ENCODE data around the gene KRT4.
"Not testable (repeated sequence)": the region's sequence is repeated elsewhere in the genome, so short reads cannot be mapped to it uniquely, and the experiment has no call there.

Gene KRT4

DNA sequence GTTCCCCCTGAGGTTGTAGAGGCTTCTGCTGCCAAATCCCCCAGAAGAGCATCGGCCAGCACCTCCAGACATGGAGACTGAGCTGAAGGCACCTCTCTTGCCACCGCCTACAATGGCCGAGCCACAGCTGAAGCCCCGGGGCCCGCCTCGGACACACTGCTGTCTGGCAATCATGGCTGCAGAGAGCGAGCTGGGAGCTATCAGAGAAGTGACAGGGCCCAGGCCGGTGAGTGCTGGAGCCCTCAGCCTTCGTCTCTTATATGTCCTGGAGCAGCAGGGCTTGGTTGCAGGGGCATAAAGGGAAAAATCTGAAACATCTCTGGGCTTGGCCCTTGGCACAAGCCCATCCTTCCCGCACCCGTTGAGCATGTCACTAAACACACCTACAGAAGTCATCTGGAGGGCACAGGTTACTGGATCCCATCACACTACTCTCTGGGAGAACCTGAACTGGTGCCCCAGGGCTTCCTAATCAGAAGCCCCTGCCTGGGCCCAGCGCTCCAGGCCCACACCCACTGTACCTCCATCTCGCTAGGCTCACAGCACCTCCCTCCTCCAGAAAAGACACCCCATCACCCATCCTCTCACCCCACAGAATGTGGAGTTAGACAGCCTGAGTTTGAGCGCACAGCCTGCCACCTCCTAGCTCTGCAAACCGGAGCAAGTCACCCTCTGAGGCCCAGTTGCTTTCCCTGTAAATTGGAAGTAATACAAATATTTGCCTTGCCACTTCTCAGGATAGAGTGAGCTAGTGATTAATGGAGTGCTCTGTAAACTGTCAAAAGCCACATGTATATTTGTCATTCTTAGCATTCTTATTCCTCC, at the start of gene KRT4:
TSS of gene KRT4 (minus strand) at position 232 of the 825 bp plus-strand sequence. CDS start at position 174, 58 bp downstream.
- DNase-seq: no peak

DNA sequence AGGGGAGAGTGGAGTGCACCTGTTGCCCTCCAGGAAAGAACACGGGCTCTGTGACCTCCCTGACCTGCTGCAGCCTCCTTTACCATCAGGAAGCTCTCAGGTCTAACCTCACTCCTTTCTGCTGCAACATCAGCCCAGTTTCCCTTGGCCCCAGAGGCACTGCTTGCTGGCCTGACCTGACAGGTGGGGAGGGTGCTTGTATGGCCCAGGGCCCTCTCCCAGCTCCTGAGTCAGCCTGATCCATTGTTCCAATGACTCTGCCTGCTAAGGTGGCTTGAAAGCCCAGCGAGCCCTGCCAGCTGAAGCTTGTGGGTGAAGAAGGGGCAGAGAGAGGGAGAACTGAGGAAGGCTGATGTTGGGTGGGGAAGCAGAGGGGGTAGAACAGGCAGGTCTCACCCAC, 48.1 kb upstream of the KRT4 start:
- no peak for DNase-seq

DNA sequence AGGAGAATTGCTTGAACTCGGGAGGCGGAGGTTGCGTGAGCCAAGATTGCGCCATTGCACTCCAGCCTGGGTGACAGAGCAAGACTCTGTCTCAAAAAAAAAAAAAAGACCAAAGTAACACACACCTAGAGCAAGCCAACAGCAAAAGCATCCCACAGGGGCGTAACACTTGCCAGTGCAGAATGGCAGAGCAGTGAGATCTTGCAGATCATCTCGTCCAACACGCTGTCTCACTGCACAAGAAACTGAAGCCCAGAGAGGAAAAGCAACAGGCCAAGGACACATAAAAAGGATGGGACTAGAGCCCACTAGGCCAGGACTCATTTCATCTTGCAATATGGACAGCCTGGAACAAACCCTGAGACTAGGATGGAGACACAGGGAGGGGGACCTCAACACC, 47.6 kb upstream of the KRT4 start:
- no peak for DNase-seq

DNA sequence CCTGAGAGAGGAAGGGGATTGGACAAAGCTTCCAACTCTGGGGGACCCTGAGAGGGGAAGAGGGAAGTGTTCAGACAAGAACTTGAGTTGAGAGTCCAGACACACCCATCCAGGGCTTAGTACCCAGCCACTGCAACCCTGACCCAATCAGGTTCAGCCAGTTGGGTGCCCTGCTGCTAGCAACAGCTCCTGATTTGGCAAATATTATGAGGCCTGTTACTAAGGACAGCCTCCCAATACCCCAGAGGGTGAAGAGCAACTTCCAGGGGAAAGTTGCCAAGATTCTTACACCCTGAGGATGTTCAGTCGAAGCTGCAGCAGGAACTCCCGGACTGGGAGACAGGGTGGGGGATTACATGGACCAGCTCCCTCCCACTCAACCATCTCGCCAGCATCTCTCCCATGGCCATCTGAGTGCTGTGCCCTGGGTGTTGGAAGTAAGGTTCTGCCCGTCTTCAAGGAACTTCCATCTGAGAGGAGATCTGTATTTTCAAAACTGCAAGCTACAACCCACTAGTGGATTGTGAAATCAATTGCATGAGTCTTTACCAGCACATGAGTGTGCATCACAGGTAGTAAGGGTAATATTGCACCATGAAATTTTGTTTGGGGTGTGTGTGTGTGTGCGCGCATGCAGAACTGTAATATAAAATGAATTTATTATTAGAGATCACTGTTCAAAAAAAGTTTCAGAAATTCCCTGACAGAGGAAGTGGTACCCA, 46.3 kb upstream of the KRT4 start:
- DNase-seq: no peak

DNA sequence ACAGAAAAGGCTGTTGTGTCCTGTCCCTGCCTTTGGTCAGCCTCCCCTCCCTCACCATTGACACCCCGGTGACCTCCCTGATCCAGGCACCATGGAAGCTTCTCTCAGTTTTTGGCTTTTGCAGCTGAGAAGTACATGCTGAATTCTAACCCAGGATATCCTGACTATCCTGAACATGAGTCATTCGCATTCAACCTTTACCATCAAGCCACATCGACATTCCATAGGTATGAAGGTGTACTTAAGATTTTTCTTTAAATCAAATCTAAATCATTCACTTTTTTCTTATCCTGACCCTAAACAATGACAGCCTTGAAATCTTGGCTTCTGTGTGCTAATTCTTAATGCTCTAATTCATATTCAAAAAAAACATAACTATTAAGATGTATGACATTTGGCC, 43.6 kb upstream of the KRT4 start:
- no peak for DNase-seq

DNA sequence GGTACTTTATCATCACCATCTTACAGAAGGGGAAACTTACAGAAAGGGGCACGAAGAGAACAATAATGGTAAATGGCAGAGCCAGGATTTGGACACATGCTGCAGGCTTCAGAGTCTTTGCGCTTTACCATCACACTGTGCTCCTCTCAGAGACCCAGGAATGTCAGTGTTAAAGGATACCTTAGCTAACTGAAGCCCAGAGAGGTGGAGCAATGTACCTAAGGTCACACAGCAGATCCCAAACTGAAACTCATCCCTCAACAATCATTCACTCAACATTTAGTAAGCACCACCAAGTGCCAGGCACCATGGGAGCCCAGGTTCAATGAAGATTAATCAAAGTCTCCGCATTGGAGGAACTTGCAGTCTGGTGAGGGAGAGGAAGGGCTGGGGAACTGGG, 42.9 kb upstream of the KRT4 start:
- no peak for DNase-seq

DNA sequence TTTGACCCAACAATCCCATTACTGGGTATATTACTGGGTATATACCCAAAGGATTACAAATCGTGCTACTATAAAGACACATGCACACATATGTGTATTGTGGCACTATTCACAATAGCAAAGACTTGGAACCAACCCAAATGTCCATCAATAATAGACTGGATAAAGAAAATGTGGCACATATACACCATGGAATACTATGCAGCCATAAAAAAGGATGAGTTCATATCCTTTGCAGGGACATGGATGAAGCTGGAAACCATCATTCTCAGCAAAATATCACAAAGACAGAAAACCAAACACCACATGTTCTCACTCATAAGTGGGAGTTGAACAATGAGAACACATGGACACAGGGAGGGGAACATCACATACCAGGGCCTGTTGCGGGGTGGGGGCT, 42.2 kb upstream of the KRT4 start:
- DNase-seq: not testable (repeated sequence)

DNA sequence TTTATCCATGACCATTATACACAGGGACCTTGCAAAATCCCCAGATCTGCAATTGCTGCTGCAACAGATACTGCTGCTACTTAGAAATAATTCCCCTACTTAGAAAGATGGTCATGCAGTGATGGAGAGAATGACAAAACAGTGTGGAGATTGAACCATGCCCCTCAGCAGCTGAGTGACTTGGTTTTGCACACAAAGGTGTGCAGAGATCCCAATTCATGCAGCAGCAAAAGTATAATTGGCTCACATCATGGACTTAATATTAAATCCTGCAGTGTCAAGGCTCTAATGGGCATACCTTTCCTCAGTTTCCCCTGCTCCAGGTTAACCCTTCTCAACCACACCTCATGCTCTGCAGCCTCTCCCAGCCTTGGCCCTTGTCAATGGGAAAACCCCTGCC, 37.9 kb upstream of the KRT4 start:
- DNase-seq: no peak

DNA sequence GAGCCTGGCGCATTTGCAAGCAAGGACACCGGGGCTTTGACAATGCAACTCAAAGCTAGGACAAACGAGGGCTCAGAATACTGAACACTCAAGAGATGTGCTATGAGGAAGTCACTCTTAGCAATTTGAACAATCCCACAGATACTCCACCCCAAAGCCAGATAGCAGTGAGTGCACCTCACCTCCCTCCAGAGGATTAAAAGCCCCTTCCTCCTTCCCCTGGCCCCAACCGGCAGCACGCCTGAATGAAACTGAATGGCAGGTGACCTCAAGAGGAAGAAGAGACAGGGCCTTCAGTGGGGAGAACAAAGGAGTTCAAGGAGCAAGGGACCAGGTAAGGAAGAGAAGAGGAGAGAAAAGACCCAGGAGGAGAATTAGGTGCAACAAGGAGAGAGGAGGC, 36.8 kb upstream of the KRT4 start:
- DNase-seq: no peak

DNA sequence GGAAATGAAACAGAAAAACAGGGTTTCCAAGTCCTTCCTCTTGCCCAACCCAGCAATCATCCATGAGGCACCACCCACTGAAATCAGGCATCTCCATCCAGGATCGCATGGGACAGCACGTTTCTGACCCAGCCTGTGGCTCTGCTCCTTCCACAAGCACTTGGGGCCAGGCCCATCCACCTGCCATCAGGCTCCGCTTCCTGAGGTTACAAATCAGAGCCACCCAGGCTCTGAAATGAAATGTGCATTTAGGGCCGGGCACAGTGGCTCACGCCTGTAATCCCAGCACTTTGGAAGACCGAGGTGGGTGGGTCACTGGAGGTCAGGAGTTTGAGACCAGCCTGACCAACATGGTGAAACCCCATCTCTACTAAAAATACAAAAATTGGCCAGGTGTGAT, 35.6 kb upstream of the KRT4 start:
- DNase-seq: no peak

DNA sequence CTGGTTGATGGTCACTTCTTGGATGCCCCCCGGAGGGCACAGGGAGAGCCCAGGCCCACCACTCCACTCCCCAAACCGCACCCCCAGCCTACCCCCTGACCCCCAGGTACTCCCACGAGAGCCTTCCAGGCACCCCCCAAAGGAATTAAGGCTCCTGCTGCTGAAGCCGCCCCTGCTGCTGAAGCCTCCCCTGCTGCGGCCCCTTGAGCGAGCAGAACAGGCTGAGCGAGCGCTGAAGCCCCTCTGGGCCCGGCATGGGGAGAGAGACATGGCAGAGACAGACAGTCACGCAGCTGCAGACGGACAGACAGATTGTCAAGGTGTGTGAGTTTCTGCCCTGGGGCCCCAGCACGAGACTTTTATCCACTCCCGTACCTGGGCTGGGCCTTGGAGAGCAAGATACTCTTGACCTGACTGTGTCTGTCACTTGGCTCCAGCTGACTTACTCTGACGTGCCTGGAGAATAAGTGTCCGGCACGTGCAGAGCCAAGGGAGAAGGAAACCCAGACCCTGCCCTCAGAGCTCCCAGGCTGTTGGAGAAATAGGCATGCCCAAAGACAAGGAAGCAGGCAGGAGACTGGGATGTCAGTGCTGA, 34.8 kb upstream of the KRT4 start, which contains the start of gene KRT78:
TSS of gene KRT78 (minus strand) at position 334 of the 595 bp plus-strand sequence. CDS start at position 270, 64 bp downstream.
- DNase-seq: no peak

DNA sequence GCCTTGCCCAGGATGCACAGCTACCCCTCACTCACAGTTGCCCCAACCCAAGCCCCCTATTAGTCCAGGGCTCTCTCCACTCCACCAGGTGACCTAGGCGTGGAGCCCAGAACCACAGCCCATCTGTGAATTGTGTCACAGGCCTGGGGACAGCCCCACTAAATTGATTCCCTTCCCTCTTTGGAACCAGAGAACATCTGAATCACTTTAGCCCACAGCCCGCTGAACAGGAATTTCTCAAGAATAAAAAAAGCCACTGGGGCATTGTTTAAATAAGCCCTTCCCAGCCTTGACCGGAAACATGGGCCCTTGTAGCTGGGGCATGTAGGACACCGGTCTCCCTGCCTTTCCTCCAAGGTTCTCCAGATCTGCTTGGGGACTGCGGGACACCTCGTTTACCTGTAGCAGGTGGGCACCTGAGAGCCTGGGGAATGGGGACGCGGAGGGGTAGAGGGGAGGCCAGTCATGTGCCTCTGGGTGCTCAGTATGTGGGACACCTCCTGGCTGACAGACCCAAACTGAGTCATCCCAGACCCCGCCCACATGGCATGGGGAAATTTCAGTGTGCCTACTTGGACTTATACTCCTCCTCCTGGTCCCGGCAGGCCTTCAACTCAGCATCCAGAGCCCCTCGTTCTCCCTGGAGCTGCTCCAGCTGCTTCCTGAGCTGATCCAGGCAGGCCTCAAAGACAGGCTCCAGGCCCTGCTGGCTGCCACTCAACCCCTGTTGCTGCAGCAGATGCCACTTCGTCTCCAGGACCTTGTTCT, 33.6 kb upstream of the KRT4 start:
- no peak for DNase-seq

DNA sequence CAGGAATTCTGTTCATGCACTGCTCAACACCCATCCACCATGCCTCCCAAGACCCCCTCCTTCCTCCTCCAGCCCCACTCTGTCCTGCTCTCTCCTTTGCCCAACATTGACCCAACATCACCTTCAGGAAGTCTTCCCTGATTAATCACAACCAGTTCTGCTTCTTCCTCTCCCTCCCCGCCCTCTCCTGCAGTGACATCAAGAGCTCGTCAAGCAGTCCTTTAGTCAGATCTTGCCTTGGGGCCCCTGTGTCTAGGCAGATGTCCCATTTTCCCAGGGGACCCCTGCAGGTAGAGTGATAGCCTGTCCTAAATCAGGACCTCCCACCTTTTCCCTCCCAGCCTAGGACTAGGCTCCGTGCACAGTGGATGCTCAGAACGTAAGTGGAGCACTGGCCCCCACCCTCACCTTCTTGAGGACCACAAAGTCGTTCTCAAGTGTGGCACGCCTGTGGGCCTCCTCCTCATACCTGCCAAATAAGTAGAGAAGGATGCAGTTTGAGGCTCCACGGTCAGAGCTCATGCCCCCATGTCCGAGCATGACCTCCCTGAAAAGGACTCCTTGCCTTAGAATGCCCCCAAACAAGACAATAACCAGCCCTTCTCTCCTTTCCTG, 32.5 kb upstream of the KRT4 start:
- no peak for DNase-seq

DNA sequence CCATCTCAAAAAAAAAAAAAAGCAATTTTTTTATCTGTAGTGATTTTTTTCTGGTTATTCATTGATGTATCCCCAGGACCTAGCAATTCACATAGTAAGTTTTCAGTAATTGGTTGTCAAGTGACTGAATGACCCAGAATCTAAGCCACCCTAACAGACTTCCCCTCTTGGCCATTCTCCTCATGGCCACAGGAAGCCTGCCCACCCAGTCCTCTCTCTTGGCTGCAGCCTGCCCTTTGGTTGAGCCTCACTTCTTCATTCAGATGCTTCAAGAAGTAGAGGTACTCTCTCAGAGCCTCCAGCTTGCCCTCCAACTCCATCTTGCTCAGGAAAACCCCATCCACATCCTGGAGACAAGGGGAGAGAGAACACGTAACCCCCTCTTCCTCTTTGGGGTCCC, 32.0 kb upstream of the KRT4 start:
- DNase-seq: no peak

DNA sequence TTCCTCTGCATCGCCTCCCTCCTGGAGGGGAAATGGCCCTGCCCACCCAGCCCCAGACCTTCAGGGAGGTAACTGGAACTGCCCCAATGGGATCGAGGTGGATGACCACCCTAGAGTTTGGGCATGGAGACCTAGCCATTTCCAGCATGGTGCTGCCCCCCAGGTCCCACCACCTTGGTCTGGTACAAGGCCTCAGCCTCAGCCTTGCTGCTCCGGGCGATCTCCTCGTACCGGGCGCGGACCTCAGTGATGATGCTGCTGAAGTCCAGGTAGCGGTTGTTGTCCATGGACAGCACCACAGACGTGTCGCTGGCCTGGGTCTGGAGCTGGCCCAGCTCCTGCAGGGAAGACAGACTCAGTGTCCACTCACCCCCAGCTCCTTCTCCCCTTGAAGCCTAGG, 30.5 kb upstream of the KRT4 start:
- DNase-seq: no peak

DNA sequence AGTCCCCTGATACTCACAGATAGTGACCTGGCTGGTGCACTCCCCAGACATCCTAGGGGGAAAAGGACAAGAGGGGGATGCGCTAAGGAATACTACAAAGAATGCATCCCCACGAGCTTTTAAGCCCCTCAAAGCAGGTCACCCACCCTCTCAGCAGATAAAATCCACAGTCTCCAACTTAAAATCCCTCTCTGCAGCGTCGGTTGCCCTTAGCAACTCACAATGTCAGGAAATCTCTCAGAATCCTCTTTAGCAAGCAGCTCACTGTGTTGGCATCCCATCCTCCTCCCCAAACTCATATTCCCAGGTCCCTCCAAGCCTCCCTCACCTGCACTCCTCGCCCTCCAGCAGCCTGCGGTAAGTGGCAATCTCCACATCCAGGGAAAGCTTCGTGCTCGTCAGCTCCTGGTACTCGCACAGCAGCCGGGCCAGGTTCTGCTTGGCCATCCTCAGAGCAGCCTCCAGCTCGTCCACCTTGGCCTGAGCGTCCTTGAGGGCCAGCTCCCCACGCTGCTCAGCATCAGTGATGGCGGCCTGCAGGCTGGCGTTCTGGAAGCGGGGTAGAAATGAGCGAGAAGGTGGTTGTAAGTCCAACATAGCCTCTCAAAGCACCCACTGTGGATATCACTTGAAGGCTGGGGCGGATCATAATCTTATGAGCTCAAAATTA, 25.7 kb upstream of the KRT4 start:
- no peak for DNase-seq

DNA sequence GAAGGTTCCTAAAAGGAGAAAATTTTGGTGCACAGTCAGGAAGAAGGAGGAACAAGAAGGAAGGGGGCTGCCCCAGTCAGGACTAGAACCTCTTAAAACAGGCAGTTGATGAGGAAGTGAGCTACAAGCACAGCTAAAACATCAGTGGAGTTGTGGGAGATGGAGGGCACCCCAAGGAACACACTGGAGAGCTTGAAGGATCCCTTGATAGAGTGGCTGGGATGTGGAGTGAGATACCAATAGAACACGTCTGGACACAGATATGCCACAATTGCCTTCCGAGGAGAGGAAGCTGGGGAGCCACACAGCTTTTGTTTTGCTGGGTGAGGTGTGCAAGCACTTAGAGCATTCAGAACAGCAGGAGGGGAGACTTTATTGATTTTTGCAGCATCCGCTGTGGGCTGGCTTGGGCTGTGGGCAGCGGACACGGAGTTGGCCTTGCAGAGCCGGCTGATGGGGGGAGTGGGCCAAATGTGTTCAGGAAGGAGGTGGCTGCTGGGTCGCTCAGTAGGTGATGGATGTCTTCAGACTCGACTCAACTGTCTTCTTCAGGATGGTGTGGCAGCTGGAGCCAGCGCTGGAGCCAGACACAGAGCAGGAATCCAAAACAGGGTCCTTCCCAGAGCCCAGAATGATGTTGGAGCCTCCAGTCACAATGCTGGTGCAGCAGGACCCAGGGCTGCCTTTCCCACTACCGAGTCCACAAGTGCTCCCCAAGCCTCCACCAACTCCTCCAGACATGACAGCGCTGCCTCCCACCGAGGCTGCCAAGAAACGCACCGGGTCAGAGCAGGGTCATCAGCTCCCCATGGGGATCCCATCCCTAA, 24.9 kb upstream of the KRT4 start:
- no peak for DNase-seq

DNA sequence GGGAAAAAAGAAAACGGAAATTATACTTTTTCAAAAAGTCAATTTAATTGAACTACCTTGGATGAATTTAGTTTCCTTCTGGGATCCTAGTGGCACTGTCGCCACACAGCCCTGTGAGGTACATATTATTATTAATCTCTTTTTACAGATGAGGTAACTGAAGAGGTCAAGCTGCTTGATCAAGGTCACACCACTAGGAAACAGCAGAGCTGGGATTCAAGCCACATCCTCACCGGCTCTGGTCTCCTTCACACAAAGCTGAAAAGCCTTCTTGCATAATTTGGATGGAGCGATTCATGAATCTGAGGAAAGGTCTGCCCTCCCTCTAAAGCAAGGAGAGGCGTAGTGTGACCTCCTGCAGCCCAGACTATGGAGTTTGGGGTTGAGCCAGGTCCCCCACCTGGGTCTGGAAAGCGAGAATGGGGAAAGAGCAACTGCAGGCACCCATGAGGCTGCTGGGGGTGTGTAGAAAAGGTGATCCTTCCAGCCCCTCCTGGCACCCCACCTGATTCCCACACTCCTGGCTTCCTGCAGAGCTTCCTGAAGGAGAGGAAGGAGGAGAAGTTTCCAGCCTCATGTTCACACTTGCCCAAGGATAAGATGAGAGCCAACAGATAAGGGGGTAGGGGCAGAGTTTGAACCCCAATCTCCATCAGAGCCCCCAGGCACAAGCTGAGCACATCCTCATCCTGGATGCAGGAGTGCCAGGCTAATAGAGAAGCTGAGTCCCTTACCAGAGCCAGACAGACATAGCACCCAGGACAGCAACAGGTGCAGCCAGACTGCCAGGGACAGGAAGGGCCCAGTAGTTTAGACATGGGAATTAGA, 24.1 kb upstream of the KRT4 start:
- no peak for DNase-seq

DNA sequence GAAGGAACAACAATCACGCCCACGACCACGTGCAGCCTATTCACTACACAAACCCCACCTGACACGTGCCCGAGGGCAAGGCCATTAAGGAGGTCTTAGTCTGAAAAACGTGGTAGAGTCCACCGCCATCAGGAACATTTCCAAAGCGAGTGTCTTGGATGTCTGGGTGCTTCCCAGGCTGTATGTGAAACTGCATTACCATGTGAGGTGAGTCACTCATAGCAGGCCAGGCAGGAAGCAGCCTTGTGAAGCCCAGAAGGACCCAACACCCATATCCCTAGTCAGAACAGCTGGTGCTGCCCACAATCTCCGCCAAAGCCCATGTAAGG, 23.5 kb upstream of the KRT4 start:
- DNase-seq: no peak

All from CD4-positive, alpha-beta T cell treated with Interferon alpha-2 for 1 hour (primary cell).